Ascending aorta (tissue), 2 donors: ENCODE data around the gene RASA3. TPM values are rescaled to one million over a fixed set of nuclear protein-coding genes. Genes with fewer than 3 reads are reported as not detected.

Experiments used
- DNase-seq, 2 donors: peaks; one replicate each; pipeline ENCODE4 v3.0.0-alpha.2; 2019; ENCODE audit warnings: low spot score in 2 of 2
- H3K27ac ChIP-seq, 2 donors: fragments of 200-600 bp; sonication (generic); one replicate each; pipeline ENCODE4 v1.5.1; 2016 to 2017; ENCODE audit warnings: mild to moderate bottlenecking in 1 of 2
- H3K27me3 ChIP-seq: fragments of 200-600 bp; sonication (generic); one replicate; pipeline ENCODE4 v1.5.1; 2017
- H3K36me3 ChIP-seq, 2 donors: fragments of 200-600 bp; sonication (generic); one replicate each; pipeline ENCODE4 v1.5.1; 2016
- H3K4me1 ChIP-seq, 2 donors: fragments of 200-600 bp; sonication (generic); one replicate each; pipeline ENCODE4 v1.5.1; 2016 to 2017; ENCODE audit warnings: mild to moderate bottlenecking in 1 of 2
- H3K4me3 ChIP-seq, 2 donors: fragments of 200-600 bp; sonication (generic); one replicate each; pipeline ENCODE4 v1.5.1; 2016 to 2017; ENCODE audit warnings: mild to moderate bottlenecking in 1 of 2
- H3K9me3 ChIP-seq, 2 donors: fragments of 200-600 bp; sonication (generic); one replicate each; pipeline ENCODE4 v1.5.1; 2016
- intact Hi-C: fragments of 100-400 bp; cut with DNase I; formaldehyde crosslinking; loops from one replicate; pipeline ENCODE4 v1.15.1; 2023
- total RNA-seq: library from RNA; depleted of rRNA; stranded (reverse); fragments of >200 nt; gene quantifications from one replicate; pipeline ENCODE4 v1.1.0, GENCODE V29; 2016
- TF ChIP-seq, protein P1 (sequence below), 3 experiments: fragments of 200-600 bp in 2 of 3; fragments of 450-650 bp in 1 of 3; sonication (generic) in 2 of 3; IDR thresholded peaks; one replicate each; pipeline ENCODE4 v1.5.1; 2016 to 2019; ENCODE audit warnings: antibody characterized with exemption in 3 of 3, mild to moderate bottlenecking in 1 of 3, moderate library complexity in 1 of 3

Gene RASA3
- total RNA-seq, 1 donor from 2014 or later: 30.7 TPM

DNA sequence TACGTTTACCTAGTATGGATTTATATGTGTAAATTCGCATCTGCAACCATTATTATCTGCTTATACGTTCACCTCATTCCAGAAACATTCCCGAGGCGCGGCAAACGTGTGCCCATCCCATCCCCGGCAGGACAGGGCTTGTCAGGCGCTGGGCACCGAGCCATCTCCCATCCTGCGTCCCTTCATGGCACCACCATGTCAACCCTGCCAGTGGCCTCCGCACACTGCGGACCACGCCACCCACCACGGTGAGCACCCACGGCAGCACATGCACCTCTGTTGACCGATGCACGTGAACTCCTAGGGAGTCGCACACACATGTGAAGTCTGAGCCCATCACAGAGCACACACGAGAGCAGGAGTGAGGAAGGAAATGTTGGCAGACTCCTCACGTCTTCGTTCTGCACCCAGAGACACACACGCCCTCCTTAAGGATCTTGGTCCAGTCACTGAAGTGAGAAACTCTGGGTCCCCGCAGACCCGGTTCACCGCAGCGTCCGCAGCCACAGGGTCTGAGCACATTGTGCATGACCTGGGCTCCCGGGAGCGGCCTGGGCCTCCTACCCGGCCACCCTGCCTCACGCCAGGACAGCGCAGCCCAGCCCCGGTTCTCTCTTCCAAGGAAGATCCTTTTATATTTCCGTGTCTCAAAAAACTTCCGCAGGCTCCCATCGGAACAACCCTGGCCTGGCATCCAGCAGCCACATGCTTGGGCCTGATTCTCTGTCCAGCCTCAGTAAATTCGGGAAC, 90.2 kb downstream of the RASA3 start:
- TF ChIP-seq, protein P1, sequence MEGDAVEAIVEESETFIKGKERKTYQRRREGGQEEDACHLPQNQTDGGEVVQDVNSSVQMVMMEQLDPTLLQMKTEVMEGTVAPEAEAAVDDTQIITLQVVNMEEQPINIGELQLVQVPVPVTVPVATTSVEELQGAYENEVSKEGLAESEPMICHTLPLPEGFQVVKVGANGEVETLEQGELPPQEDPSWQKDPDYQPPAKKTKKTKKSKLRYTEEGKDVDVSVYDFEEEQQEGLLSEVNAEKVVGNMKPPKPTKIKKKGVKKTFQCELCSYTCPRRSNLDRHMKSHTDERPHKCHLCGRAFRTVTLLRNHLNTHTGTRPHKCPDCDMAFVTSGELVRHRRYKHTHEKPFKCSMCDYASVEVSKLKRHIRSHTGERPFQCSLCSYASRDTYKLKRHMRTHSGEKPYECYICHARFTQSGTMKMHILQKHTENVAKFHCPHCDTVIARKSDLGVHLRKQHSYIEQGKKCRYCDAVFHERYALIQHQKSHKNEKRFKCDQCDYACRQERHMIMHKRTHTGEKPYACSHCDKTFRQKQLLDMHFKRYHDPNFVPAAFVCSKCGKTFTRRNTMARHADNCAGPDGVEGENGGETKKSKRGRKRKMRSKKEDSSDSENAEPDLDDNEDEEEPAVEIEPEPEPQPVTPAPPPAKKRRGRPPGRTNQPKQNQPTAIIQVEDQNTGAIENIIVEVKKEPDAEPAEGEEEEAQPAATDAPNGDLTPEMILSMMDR (IDR thresholded peaks at IDR 0.05): no peak
- Histone ChIP-seq H3K9me3 (no peaks in the 10 kb centered on the region), H3K36me3 (peaks cover 4 to 5% of the 10 kb centered on the region in 2 donors), H3K4me3 (no peak overlapping the region), H3K4me1 (no peaks in the 10 kb centered on the region), H3K27ac (no peak overlapping the region), H3K27me3 (no peaks in the 10 kb centered on the region)
- intact Hi-C loops: no loop called here
- no peak for DNase-seq

DNA sequence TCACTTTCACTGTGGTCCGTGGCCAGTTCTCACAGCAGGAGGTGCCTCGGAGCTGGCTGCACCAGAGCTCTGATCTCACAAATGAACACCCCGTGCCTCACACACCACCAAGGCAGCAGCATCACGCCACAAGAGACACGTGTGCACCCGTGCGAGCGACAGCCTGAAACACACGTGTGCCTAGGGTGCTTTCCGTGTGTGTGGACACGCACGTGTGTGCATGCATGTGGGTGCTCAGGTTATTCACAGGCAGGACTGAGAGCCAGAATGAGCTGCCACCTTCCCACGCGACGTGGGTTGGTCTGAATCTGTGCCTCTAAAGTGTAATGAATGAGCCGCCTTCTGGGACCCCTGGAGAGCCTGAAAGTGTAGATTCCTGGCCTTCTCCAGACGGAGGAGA, 90.9 kb downstream of the RASA3 start:
- H3K27ac ChIP-seq: no peak overlapping the region
- peaks cover 4 to 5% of the 10 kb centered on the region in 2 donors for H3K36me3 ChIP-seq
- no peak for DNase-seq
- TF ChIP-seq, protein P1 (IDR thresholded peaks at IDR 0.05): no peak
- no peaks in the 10 kb centered on the region for H3K4me1 ChIP-seq
- no peaks in the 10 kb centered on the region for H3K27me3 ChIP-seq
- intact Hi-C loops: no loop called here
- no peak overlapping the region for H3K4me3 ChIP-seq
- no peaks in the 10 kb centered on the region for H3K9me3 ChIP-seq

DNA sequence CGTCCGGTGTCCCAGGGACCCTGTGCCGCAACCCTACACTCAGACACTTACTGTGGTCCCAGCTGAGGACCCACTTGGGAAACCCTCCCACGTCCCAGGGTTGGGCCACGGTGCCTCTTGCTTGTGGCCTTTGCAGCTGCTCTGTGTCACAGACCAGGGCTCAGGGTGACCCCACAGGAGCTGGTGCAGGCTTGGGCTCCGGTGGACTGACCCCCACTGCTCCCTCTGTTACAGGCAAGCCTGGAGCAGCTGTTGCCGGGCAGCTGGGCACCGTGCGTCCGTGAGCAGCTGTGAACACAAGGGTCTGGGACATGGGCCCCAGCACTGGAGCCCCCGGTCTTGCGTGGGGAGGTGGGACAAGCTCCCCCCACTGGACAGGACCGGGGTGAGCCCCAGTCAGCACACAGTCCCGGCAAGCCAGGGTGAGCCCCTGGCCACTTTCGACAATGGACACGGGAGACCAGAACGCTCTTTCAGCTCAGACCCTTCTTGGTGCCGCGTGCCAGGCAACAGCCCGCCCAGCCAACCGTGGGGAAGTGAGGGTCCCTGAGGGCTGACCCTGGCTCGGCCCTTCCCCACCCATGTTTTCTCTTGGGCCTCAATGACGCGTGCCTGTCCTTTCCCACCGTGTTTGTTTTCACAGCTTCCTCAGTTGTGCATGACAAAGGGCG, 92.8 kb downstream of the RASA3 start:
- TF ChIP-seq, protein P1 (IDR thresholded peaks at IDR 0.05): no peak
- H3K36me3 ChIP-seq: peaks cover 4 to 5% of the 10 kb centered on the region in 2 donors
- DNase-seq: no peak
- H3K27ac ChIP-seq: no peak overlapping the region
- no peak overlapping the region for H3K4me3 ChIP-seq
- H3K4me1 ChIP-seq: no peaks in the 10 kb centered on the region
- H3K27me3 ChIP-seq: no peaks in the 10 kb centered on the region
- intact Hi-C loops: no loop called here
- H3K9me3 ChIP-seq: no peaks in the 10 kb centered on the region

DNA sequence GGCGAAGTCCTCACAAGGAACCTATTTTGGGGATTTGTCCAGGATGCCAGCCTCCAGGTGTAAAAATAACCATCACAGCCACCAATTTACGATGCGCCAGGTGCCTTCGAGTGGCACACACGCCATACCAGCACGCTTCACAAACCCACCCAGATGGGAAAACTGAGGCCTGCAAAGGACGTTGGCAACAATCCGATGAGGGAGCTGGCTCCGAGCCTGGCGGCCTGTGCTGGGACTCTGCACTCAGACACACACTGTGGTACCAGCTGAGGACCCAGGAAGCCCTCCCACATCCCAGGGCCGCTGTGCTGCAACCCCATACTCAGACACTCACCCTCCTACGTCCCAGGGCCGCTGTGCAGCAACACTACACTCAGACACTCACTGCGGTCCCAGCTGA, 93.5 kb downstream of the RASA3 start:
- no peaks in the 10 kb centered on the region for H3K27me3 ChIP-seq
- intact Hi-C loops: no loop called here
- H3K9me3 ChIP-seq: no peaks in the 10 kb centered on the region
- H3K27ac ChIP-seq: no peak overlapping the region
- H3K4me1 ChIP-seq: peaks cover under 1 to 3% of the 10 kb centered on the region in 2 donors
- no peak overlapping the region for H3K4me3 ChIP-seq
- TF ChIP-seq, protein P1 (IDR thresholded peaks at IDR 0.05): no peak
- H3K36me3 ChIP-seq: peaks cover 4 to 5% of the 10 kb centered on the region in 2 donors
- no peak for DNase-seq

DNA sequence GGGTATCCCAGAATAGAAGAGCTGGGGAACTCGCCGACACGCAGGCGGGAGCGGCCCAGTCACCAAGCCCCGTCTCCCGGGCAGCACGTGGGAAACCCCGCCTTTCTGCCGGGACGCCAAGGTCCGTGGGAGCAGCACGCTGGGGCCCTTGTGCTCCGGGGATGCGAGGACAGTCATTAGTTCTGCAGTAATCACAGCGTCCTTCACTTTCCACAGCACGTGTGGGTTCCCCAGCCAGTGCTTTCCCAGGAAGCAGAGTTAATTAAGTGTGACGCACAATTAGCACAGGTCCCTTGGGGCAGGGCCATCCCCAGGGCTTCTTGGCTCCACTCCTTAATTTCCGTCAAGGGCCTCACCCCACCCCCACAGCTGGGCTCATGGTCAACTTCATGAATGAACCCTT, 94.2 kb downstream of the RASA3 start:
- H3K4me1 ChIP-seq: peaks cover 5 to 6% of the 10 kb centered on the region in 2 donors
- no peaks in the 10 kb centered on the region for H3K27me3 ChIP-seq
- H3K36me3 ChIP-seq: peaks cover 4 to 5% of the 10 kb centered on the region in 2 donors
- no peak for DNase-seq
- intact Hi-C loops: no loop called here
- H3K4me3 ChIP-seq: no peak overlapping the region
- TF ChIP-seq, protein P1 (IDR thresholded peaks at IDR 0.05): no peak
- no peaks in the 10 kb centered on the region for H3K9me3 ChIP-seq
- H3K27ac ChIP-seq: no peak overlapping the region
